HepG2 (cell line): Measurements from ENCODE around the gene BCL2L11. TPM values are rescaled to one million over a fixed set of nuclear protein-coding genes. Genes with fewer than 3 reads are reported as not detected.

Experiments used
- ATAC-seq: fragments of 200-7000 bp; cut with Tn5 transposase; 3 replicates; pipeline ENCODE4 v1.9.1; 2020; ENCODE audit warnings: mild to moderate bottlenecking, moderate library complexity
- BruUV-seq: library from RNA; stranded (reverse); fragments of 400-500 nt; replicated peaks from 2 replicates; lab custom pipeline; 2021; lab: Mats Ljungman, UMichigan
- CTCF ChIA-PET: fragments of 300-600 bp; formaldehyde crosslinking; extraction: SDS; loops from one replicate; lab custom pipeline; 2021; ENCODE audit warnings: low total read pairs, inconsistent platforms, low intra/inter-chr PET ratio; lab: Yijun Ruan, JAX
- POLR2A ChIA-PET: fragments of 350-600 bp; sonication (Branson Sonifier 250); formaldehyde crosslinking; loops from one replicate; lab custom pipeline; 2020; ENCODE audit warnings: antibody characterized with exemption, inconsistent platforms; lab: Yijun Ruan, JAX
- DNase-seq: peaks from one replicate; pipeline ENCODE4 v3.0.0-alpha.2; 2015; ENCODE audit warnings: low spot score
- FAIRE-seq: peaks from 3 replicates; lab custom pipeline; 2011; peaks lifted over from hg19 to GRCh38; lab: Jason Lieb, UNC
- H2AFZ ChIP-seq: one replicate; pipeline ENCODE4 v1.6.1; 2011; ENCODE audit warnings: low read length, inconsistent platforms
- H3K27ac ChIP-seq: fragments of 300-600 bp; 3 replicates; pipeline ENCODE4 v1.8.0; 2011; ENCODE audit warnings: mixed run types, mild to moderate bottlenecking, mixed read lengths, low read length, inconsistent platforms; ENCODE audit not compliant: insufficient read depth; ENCODE audit errors: extremely low read length
- H3K27me3 ChIP-seq, 2 experiments: fragments of 200-600 bp in 1 of 2; 2 replicates in 1 of 2; 3 replicates in 1 of 2; pipeline versions ENCODE4 v1.6.0 to v1.8.0; 2011; ENCODE audit warnings: low read length in 2 of 2, mild to moderate bottlenecking in 2 of 2, moderate library complexity in 2 of 2, inconsistent platforms in 1 of 2; ENCODE audit not compliant: insufficient read depth in 2 of 2, control insufficient read depth in 1 of 2
- H3K36me3 ChIP-seq, 2 experiments: fragments of 200-600 bp in 1 of 2; replicated peaks in 1 of 2; 2 replicates in 1 of 2; 3 replicates in 1 of 2; pipeline versions ENCODE4 v1.5.1 to v1.8.0; 2011; ENCODE audit warnings: low read length in 2 of 2, inconsistent platforms in 1 of 2; ENCODE audit not compliant: insufficient read depth in 2 of 2, control insufficient read depth in 1 of 2
- H3K4me1 ChIP-seq: 2 replicates; pipeline ENCODE4 v1.5.1; 2012; ENCODE audit warnings: low read length, inconsistent platforms; ENCODE audit not compliant: insufficient read depth
- H3K4me2 ChIP-seq: 2 replicates; pipeline ENCODE4 v1.6.0; 2011; ENCODE audit warnings: low read depth, low read length, inconsistent platforms
- H3K4me3 ChIP-seq, 3 experiments: fragments of 200-600 bp in 1 of 3; sonication (generic), shearing (Covaris generic) in 1 of 3; replicated peaks in 1 of 3; 2 replicates each; pipeline ENCODE4 v1.5.1; 2011 to 2016; ENCODE audit warnings: low read length in 3 of 3, inconsistent platforms in 2 of 3, low read depth in 2 of 3, mild to moderate bottlenecking in 2 of 3, control low read depth in 1 of 3, mixed read lengths in 1 of 3; ENCODE audit not compliant: insufficient read depth in 1 of 3
- H3K79me2 ChIP-seq: one replicate; pipeline ENCODE4 v1.6.1; 2011; ENCODE audit warnings: low read length, inconsistent platforms; ENCODE audit not compliant: insufficient read depth
- H3K9ac ChIP-seq: 2 replicates; pipeline ENCODE4 v1.6.0; 2011; ENCODE audit warnings: mild to moderate bottlenecking, low read depth, low read length, inconsistent platforms; ENCODE audit not compliant: insufficient read depth
- H3K9me3 ChIP-seq: 2 replicates; pipeline ENCODE4 v1.5.1; 2012; ENCODE audit warnings: mild to moderate bottlenecking, low read length
- H4K20me1 ChIP-seq: 2 replicates; pipeline ENCODE4 v1.6.0; 2011; ENCODE audit warnings: inconsistent platforms, mild to moderate bottlenecking, low read length, moderate library complexity; ENCODE audit not compliant: insufficient read depth
- ATRX ChIP-seq: sonication (generic); formaldehyde crosslinking; IDR thresholded peaks from 2 replicates; pipeline ENCODE4 v1.4.0; 2020; ENCODE audit warnings: missing genetic modification reagents, borderline replicate concordance
- BHLHE40 ChIP-seq: IDR thresholded peaks from 2 replicates; pipeline ENCODE4 v1.6.1; 2011; ENCODE audit warnings: low read length, improper control_type of control experiment
- FOXA1 ChIP-seq, 2 experiments: fragments of 450-650 bp in 1 of 2; sonication (generic) in 1 of 2; formaldehyde crosslinking in 1 of 2; IDR thresholded peaks; 2 replicates each; pipeline versions ENCODE4 v1.4.0 to v1.6.1; 2016 to 2020; ENCODE audit warnings: missing genetic modification reagents in 1 of 2
- KDM1A ChIP-seq: IDR thresholded peaks from 2 replicates; pipeline ENCODE4 v1.6.1; 2016; ENCODE audit warnings: missing compliant biosample characterization
- KLF16 ChIP-seq, 2 experiments: sonication (generic) in 1 of 2; formaldehyde crosslinking in 1 of 2; IDR thresholded peaks; 2 replicates each; pipeline versions ENCODE4 v1.6.1 to v1.8.0; 2016 to 2023; ENCODE audit warnings: missing genetic modification reagents in 2 of 2, missing compliant biosample characterization in 1 of 2
- PHF8 ChIP-seq: sonication (generic); formaldehyde crosslinking; IDR thresholded peaks from 2 replicates; pipeline ENCODE4 v1.5.0; 2020; ENCODE audit warnings: missing genetic modification reagents
- SRSF4 ChIP-seq: fragments of 200-400 bp; formaldehyde crosslinking; IDR thresholded peaks from one replicate; pipeline ENCODE4 v1.6.1; 2018; ENCODE audit warnings: mild to moderate bottlenecking, low read depth, low read length, moderate library complexity; ENCODE audit not compliant: poor library complexity, severe bottlenecking
- ZBTB3 ChIP-seq: sonication (generic); formaldehyde crosslinking; IDR thresholded peaks from 2 replicates; pipeline ENCODE4 v1.4.0; 2020; ENCODE audit warnings: low read depth, mild to moderate bottlenecking, moderate library complexity, missing genetic modification reagents, borderline replicate concordance
- ZNF138 ChIP-seq: sonication (generic); formaldehyde crosslinking; IDR thresholded peaks from 2 replicates; pipeline ENCODE4 v1.5.0; 2020; ENCODE audit warnings: mild to moderate bottlenecking, low read depth, missing genetic modification reagents
- ZNF180 ChIP-seq: sonication (generic); formaldehyde crosslinking; IDR thresholded peaks from 2 replicates; pipeline ENCODE4 v1.4.0; 2020; ENCODE audit warnings: low read depth, missing genetic modification reagents, borderline replicate concordance
- ZNF430 ChIP-seq: sonication (generic); formaldehyde crosslinking; IDR thresholded peaks from 2 replicates; pipeline ENCODE4 v1.9.0; 2021; ENCODE audit warnings: mild to moderate bottlenecking, missing genetic modification reagents
- ZNF720 ChIP-seq: sonication (generic); formaldehyde crosslinking; IDR thresholded peaks from 2 replicates; pipeline ENCODE4 v1.4.0; 2020; ENCODE audit warnings: missing genetic modification reagents
- ZNF878 ChIP-seq: sonication (generic); formaldehyde crosslinking; IDR thresholded peaks from 2 replicates; pipeline ENCODE4 v1.8.1; 2023; ENCODE audit warnings: mild to moderate bottlenecking, missing genetic modification reagents, moderate library complexity
- ZZZ3 ChIP-seq: sonication (generic); formaldehyde crosslinking; IDR thresholded peaks from 2 replicates; pipeline ENCODE4 v1.4.0; 2020; ENCODE audit warnings: missing genetic modification reagents, mild to moderate bottlenecking, borderline replicate concordance
- WGBS: methylation state at CpG from one replicate; pipeline ENCODE4 v1.1.6; 2017; ENCODE audit warnings: low lambda C conversion rate; 5-methylcytosine and 5-hydroxymethylcytosine counted together
- in situ Hi-C: cut with HindIII; loops from 2 replicates; pipeline ENCODE4 v1.10.0; 2017; ENCODE audit warnings: low pct_unique_long_range_greater_than_20kb; ENCODE audit not compliant: extremely low pct_ligation_motif_present
- intact Hi-C: fragments of 100-400 bp; cut with micrococcal nuclease; formaldehyde crosslinking; loops from one replicate; pipeline ENCODE4 v1.10.0; 2022; ENCODE audit not compliant: unreplicated experiment
- polyA plus RNA-seq, 8 experiments: library from polyadenylated mRNA; depleted of rRNA in 3 of 8; stranded (reverse) in 7 of 8; unstranded in 1 of 8; fragments of >200 nt; fragmentation: Illumina TruSeq in 4 of 8; extraction: Trizol in 4 of 8; gene quantifications; 2 replicates each; pipeline versions ENCODE4 v1.2.1 to v1.2.3, GENCODE V29; 2011 to 2016; ENCODE audit warnings: low read depth in 4 of 8, missing spikeins in 1 of 8, mixed read lengths in 1 of 8; ENCODE audit not compliant: insufficient read depth in 1 of 8
- total RNA-seq, 5 experiments: library from RNA; depleted of rRNA; stranded (reverse); fragments of >200 nt; fragmentation: Illumina TruSeq; extraction: Trizol; gene quantifications; 2 replicates each; pipeline ENCODE4 v1.2.3, GENCODE V29; 2016; ENCODE audit warnings: low read depth in 1 of 5
- TF ChIP-seq, protein P1 (sequence below): sonication (generic); formaldehyde crosslinking; IDR thresholded peaks from 2 replicates; pipeline ENCODE4 v1.4.0; 2020; ENCODE audit warnings: mild to moderate bottlenecking, missing genetic modification reagents, borderline replicate concordance
- TF ChIP-seq, protein P2 (sequence below): sonication (generic); formaldehyde crosslinking; IDR thresholded peaks from 2 replicates; pipeline ENCODE4 v1.4.0; 2020; ENCODE audit warnings: missing genetic modification reagents, borderline replicate concordance
- TF ChIP-seq, protein P3 (sequence below): sonication (generic); formaldehyde crosslinking; IDR thresholded peaks from 2 replicates; pipeline ENCODE4 v1.8.0; 2022; ENCODE audit warnings: missing genetic modification reagents, mild to moderate bottlenecking, inconsistent platforms, borderline replicate concordance

BCL2L11 gene
- total and polyA plus RNA-seq, 2 of the 13 experiments (the other 11 are each of a cell fraction or from before 2014, with no cell fraction given), result 6.1 to 9.7 TPM

GRCh38 chr2:111196435-111196834 lies 75.7 kb downstream of the BCL2L11 start:
- no peak overlapping the region for H3K27ac ChIP-seq
- H4K20me1 ChIP-seq, result no peaks in the 10 kb centered on the region
- in situ Hi-C loops (no loop called here), intact Hi-C loops (no loop called here)
- H3K79me2 ChIP-seq, result no peaks in the 10 kb centered on the region
- H3K36me3 ChIP-seq, result no peaks in the 10 kb centered on the region
- WGBS, result 69% methylated on average over 7 of the region's 7 CpGs
- H3K4me2 ChIP-seq, result no peak overlapping the region
- DNase-seq (no peak), ATAC-seq (no peak), FAIRE-seq (no peak)
- H3K4me1 ChIP-seq, result peaks cover 33% of the 10 kb centered on the region
- no peak overlapping the region for H3K9ac ChIP-seq
- ChIA-PET CTCF (no interaction called here), POLR2A (no interaction called here)
- no peak overlapping the region for H3K4me3 ChIP-seq
- no peaks in the 10 kb centered on the region for H3K9me3 ChIP-seq
- no TSS peak for BruUV-seq
- no peak overlapping the region for H2AFZ ChIP-seq
- H3K27me3 ChIP-seq, result no peaks in the 10 kb centered on the region; a peak in 2 of 5 replicates
- no peak for TF ChIP-seq FOXA1 (IDR thresholded peaks at IDR 0.05)
- no peak for TF ChIP-seq FOXA1 (CRISPR knock-in tag; IDR thresholded peaks at IDR 0.05)
- no peak for TF ChIP-seq ZZZ3 (CRISPR knock-in tag)
- no peak for TF ChIP-seq ZBTB3 (CRISPR knock-in tag)
- no peak for TF ChIP-seq KLF16 (CRISPR knock-in tag; IDR thresholded peaks at IDR 0.05)
- no peak for TF ChIP-seq BHLHE40
- TF ChIP-seq KDM1A (CRISPR knock-in tag), result no peak
- no peak for TF ChIP-seq ZNF180 (CRISPR knock-in tag)
- TF ChIP-seq ZNF430 (CRISPR knock-in tag), result no peak
- TF ChIP-seq, protein P1, sequence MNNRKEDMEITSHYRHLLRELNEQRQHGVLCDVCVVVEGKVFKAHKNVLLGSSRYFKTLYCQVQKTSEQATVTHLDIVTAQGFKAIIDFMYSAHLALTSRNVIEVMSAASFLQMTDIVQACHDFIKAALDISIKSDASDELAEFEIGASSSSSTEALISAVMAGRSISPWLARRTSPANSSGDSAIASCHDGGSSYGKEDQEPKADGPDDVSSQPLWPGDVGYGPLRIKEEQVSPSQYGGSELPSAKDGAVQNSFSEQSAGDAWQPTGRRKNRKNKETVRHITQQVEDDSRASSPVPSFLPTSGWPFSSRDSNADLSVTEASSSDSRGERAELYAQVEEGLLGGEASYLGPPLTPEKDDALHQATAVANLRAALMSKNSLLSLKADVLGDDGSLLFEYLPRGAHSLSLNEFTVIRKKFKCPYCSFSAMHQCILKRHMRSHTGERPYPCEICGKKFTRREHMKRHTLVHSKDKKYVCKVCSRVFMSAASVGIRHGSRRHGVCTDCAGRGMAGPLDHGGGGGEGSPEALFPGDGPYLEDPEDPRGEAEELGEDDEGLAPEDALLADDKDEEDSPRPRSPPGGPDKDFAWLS (CRISPR knock-in tag), result no peak
- TF ChIP-seq SRSF4, result no peak
- TF ChIP-seq ZNF720 (CRISPR knock-in tag), result no peak
- TF ChIP-seq ZNF138 (CRISPR knock-in tag), result no peak
- TF ChIP-seq PHF8, result no peak
- no peak for TF ChIP-seq ZNF878 (CRISPR knock-in tag)
- TF ChIP-seq ATRX (CRISPR knock-in tag), result no peak
- TF ChIP-seq, protein P2, sequence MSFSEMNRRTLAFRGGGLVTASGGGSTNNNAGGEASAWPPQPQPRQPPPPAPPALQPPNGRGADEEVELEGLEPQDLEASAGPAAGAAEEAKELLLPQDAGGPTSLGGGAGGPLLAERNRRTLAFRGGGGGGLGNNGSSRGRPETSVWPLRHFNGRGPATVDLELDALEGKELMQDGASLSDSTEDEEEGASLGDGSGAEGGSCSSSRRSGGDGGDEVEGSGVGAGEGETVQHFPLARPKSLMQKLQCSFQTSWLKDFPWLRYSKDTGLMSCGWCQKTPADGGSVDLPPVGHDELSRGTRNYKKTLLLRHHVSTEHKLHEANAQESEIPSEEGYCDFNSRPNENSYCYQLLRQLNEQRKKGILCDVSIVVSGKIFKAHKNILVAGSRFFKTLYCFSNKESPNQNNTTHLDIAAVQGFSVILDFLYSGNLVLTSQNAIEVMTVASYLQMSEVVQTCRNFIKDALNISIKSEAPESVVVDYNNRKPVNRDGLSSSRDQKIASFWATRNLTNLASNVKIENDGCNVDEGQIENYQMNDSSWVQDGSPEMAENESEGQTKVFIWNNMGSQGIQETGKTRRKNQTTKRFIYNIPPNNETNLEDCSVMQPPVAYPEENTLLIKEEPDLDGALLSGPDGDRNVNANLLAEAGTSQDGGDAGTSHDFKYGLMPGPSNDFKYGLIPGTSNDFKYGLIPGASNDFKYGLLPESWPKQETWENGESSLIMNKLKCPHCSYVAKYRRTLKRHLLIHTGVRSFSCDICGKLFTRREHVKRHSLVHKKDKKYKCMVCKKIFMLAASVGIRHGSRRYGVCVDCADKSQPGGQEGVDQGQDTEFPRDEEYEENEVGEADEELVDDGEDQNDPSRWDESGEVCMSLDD (CRISPR knock-in tag), result no peak
- TF ChIP-seq, protein P3, sequence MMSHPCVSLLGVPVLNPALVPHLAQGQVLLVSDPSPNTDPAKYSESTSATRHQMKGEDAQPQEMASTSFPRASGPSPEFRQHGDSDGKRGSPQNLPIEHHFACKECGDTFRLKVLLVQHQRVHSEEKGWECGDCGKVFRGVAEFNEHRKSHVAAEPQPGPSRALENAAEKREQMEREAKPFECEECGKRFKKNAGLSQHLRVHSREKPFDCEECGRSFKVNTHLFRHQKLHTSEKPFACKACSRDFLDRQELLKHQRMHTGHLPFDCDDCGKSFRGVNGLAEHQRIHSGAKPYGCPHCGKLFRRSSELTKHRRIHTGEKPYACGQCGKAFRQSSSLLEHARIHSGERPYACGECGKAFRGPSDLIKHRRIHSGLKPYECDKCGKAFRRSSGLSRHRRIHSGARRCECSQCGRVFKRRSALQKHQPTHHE (CRISPR knock-in tag), result no peak
